Tibial artery (tissue), 4 donors: Measurements from ENCODE around the gene CREB5.

ENCODE experiments used
- DNase-seq, 2 donors: peaks; one replicate each; pipeline ENCODE4 v3.0.0-alpha.2; 2019
- H3K27ac ChIP-seq, 2 donors: fragments of 200-600 bp; sonication (generic) in 1 of 2; 1 replicate in 1 of 2; 2 replicates in 1 of 2; pipeline ENCODE4 v1.5.1; 2018 to 2019; ENCODE audit warnings: mild to moderate bottlenecking in 1 of 2
- H3K27me3 ChIP-seq, 2 donors: fragments of 200-600 bp; sonication (generic) in 1 of 2; one replicate each; pipeline versions ENCODE4 v1.5.1 to v1.6.0; 2016 to 2019
- H3K36me3 ChIP-seq, 3 donors: fragments of 200-600 bp; sonication (generic) in 2 of 3; one replicate each; pipeline ENCODE4 v1.5.1; 2016 to 2019; ENCODE audit warnings: mild to moderate bottlenecking in 2 of 3
- H3K4me1 ChIP-seq, 4 donors: fragments of 200-600 bp; sonication (generic) in 2 of 4; 1 replicate in 3 of 4; 2 replicates in 1 of 4; pipeline ENCODE4 v1.5.1; 2016 to 2019
- H3K4me3 ChIP-seq, 2 donors: fragments of 200-600 bp; sonication (generic) in 1 of 2; 1 replicate in 1 of 2; 2 replicates in 1 of 2; pipeline ENCODE4 v1.5.1; 2018 to 2019; ENCODE audit warnings: mild to moderate bottlenecking in 2 of 2
- H3K9me3 ChIP-seq, 3 donors: fragments of 200-600 bp; sonication (generic) in 1 of 3; one replicate each; pipeline ENCODE4 v1.5.1; 2016 to 2019
- intact Hi-C: fragments of 100-400 bp; cut with DNase I; formaldehyde crosslinking; loops from one replicate; pipeline ENCODE4 v1.15.0; 2023; ENCODE audit warnings: low total_unique reads
- TF ChIP-seq, protein P1 (sequence below), 2 experiments: fragments of 200-600 bp in 1 of 2; fragments of 450-650 bp in 1 of 2; IDR thresholded peaks; one replicate each; pipeline ENCODE4 v1.5.1; 2017 to 2019; ENCODE audit warnings: antibody characterized with exemption in 2 of 2, mild to moderate bottlenecking in 1 of 2, moderate library complexity in 1 of 2

Gene CREB5

DNA sequence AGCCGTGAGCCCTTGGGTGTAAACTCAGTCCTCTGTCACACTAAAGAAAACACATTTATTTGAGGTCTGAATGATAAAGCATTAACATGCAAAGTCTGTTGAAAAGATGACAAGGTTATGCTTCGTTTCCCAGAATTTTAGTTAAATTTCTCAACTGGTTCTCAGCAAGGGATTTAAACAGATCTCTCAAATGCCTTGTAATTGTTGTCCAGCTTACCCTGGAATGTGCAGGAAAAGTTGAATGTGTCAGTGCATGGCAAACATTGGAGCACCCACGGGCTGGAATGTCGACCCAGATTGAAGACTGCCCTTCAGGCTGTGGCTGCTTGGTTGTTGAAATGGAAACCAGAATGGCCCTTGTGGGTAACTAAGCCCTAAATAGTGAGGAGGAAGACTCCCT, 354.0 kb downstream of the CREB5 start:
- TF ChIP-seq, protein P1, sequence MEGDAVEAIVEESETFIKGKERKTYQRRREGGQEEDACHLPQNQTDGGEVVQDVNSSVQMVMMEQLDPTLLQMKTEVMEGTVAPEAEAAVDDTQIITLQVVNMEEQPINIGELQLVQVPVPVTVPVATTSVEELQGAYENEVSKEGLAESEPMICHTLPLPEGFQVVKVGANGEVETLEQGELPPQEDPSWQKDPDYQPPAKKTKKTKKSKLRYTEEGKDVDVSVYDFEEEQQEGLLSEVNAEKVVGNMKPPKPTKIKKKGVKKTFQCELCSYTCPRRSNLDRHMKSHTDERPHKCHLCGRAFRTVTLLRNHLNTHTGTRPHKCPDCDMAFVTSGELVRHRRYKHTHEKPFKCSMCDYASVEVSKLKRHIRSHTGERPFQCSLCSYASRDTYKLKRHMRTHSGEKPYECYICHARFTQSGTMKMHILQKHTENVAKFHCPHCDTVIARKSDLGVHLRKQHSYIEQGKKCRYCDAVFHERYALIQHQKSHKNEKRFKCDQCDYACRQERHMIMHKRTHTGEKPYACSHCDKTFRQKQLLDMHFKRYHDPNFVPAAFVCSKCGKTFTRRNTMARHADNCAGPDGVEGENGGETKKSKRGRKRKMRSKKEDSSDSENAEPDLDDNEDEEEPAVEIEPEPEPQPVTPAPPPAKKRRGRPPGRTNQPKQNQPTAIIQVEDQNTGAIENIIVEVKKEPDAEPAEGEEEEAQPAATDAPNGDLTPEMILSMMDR (IDR thresholded peaks at IDR 0.05) = no peak
- H3K9me3 ChIP-seq = no peaks in the 10 kb centered on the region
- no peaks in the 10 kb centered on the region for H3K27me3 ChIP-seq
- DNase-seq = no peak
- no peak overlapping the region for H3K27ac ChIP-seq
- no peak overlapping the region for H3K4me3 ChIP-seq
- peaks cover 0 to 4% (median 0%) of the 10 kb centered on the region in 4 donors for H3K4me1 ChIP-seq
- intact Hi-C loops = no loop called here
- H3K36me3 ChIP-seq = no peaks in the 10 kb centered on the region

DNA sequence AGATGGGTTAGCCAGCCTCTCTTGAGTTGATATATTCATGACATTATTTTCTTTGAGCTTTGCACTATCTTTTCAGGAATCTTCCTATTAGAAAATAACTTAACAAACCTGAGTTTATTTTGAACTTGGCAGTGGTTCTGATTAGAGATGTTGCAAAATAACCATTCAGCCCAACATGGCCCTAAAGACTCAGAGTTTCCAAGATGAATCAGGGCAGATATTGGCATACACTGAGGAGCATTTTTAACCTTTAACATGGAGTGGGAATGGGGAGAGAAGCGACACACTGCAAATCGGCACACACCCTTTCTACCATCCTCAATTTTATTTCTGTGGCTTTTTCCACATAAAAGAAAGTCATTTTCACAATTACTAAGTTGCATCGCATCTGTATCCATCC, 355.0 kb downstream of the CREB5 start:
- DNase-seq = no peak
- H3K27me3 ChIP-seq = no peaks in the 10 kb centered on the region
- TF ChIP-seq, protein P1 (IDR thresholded peaks at IDR 0.05) = no peak
- H3K4me1 ChIP-seq = peaks cover 0 to 4% (median 0%) of the 10 kb centered on the region in 4 donors
- no peaks in the 10 kb centered on the region for H3K36me3 ChIP-seq
- intact Hi-C loops = no loop called here
- H3K27ac ChIP-seq = no peak overlapping the region
- H3K4me3 ChIP-seq = no peak overlapping the region
- H3K9me3 ChIP-seq = no peaks in the 10 kb centered on the region

DNA sequence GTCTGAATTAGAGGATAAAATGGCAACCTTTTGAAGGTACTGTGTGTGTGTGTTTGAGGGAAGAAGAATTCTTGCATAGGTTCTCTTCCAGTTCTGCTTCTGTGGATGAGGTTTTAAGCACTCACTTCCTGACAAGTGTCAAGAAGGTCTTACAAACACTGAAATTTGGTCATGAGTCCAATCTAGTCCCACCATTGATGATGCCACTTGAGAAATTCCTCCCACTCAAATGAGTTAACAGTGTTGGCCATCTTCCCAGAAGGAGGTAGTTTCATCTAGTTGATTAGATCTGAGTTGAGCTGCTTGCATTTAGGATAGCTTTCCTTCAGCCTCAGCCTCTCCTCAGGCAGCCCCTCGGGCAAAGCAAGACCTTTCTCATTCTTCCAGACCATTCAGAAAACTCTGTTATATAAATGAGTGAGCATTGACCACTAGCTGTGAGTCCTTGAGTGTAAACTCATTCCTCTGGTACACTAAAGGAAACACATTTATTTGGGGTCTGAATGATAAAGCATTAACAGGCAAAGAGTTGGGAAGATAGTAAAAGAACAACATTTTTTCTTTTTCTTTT, 356.3 kb downstream of the CREB5 start:
- TF ChIP-seq, protein P1 (IDR thresholded peaks at IDR 0.05) = no peak
- no peak overlapping the region for H3K27ac ChIP-seq
- intact Hi-C loops = no loop called here
- no peaks in the 10 kb centered on the region for H3K9me3 ChIP-seq
- H3K27me3 ChIP-seq = no peaks in the 10 kb centered on the region
- no peaks in the 10 kb centered on the region for H3K36me3 ChIP-seq
- DNase-seq = no peak
- peaks cover 0 to 4% (median 0%) of the 10 kb centered on the region in 4 donors for H3K4me1 ChIP-seq
- no peak overlapping the region for H3K4me3 ChIP-seq

DNA sequence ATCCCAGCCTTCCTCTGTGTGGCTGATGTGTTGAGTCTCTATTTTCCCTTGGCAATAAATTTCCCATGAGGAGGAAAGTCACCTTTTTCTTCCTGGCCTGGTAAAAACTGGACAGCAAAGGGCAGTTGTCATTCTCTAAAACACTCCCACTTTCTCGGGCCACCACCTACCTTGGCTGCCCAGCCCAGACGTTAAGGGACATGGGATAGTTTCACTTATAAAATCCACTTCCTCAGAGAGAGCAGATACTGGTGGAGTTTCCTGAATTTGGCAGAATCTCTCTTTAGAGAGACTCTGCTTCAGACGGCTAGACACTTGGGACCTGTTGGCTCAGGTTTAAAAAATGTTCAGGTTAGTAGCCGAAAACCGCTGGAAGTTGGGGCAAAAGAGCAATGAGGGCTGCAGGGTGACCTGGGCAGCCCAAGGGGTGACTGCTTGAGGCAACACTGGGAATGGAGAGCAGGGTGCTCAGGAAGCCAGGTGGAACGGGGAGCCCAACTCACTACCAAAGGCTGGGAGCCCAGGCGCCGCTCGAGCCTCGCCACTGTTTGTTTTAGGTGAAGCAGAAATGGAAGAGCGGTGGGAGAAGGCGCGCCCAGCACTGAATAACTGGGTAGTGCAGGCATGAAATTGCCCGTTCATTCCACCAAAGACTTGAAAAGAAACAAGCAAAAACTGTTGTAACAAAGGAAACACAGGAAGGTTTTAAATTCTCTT, 359.7 kb downstream of the CREB5 start:
- intact Hi-C loops = no loop called here
- no peak for DNase-seq
- TF ChIP-seq, protein P1 (IDR thresholded peaks at IDR 0.05) = no peak

DNA sequence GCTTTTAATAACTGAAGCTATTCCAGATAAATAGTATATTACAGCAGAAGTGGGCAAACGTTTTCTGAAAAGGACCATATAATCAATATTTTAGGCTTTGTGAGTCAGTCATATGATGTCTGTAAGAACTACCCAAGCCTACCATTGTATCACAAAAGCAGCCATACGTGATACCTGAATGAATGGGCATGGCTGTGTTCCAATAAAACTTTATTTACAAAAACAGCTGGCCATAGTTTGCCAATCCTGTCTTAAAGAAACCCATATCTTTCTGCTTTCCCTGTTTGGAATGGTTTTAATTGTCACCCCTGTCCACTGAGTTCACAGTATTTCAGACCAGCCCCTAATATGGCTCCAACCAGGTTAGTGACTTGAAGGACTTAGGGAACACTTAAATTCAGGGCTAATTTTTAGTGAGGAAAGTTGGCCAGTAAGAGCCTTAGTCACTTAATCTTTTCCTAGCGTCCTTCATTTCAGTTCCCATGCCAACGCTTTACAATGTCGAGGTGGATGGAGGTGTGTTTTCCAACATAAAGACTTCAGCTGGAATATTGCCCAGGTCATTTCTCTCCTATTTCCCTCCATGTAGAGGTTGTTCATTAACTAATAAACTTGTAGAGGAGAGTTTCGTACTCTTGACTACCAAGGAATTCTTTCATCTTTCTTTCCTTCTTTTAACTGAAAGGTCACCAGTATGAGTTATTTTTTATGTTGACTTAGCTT, 361.3 kb downstream of the CREB5 start:
- Histone ChIP-seq H3K27ac (no peak overlapping the region), H3K4me1 (peaks cover 0 to 4% (median 0%) of the 10 kb centered on the region in 4 donors), H3K36me3 (no peaks in the 10 kb centered on the region), H3K9me3 (no peaks in the 10 kb centered on the region), H3K4me3 (no peak overlapping the region), H3K27me3 (no peaks in the 10 kb centered on the region)
- DNase-seq = no peak
- TF ChIP-seq, protein P1 (IDR thresholded peaks at IDR 0.05) = no peak
- intact Hi-C loops = no loop called here

More for the DNA sequence above, 359.7 kb downstream of the CREB5 start:
- Histone ChIP-seq H3K27me3 (no peaks in the 10 kb centered on the region), H3K36me3 (no peaks in the 10 kb centered on the region), H3K9me3 (no peaks in the 10 kb centered on the region), H3K4me1 (peaks cover 0 to 4% (median 1%) of the 10 kb centered on the region in 4 donors), H3K4me3 (no peak overlapping the region), H3K27ac (no peak overlapping the region)
